Neuronal stem cell (in vitro differentiated cells): ENCODE results near the gene ACKR2.

Experiments used
- DNase-seq: peaks from one replicate; pipeline ENCODE4 v3.0.0-alpha.2; 2013; ENCODE audit warnings: low spot score
- H2AFZ ChIP-seq: one replicate; pipeline ENCODE4 v1.6.1; 2013; ENCODE audit warnings: mild to moderate bottlenecking, low read length, inconsistent platforms
- H2AK5ac ChIP-seq: 2 replicates; pipeline ENCODE4 v1.6.1; 2013; ENCODE audit warnings: low read depth, mild to moderate bottlenecking, inconsistent platforms, low read length, moderate library complexity, mixed read lengths
- H2BK120ac ChIP-seq: 2 replicates; pipeline ENCODE4 v1.6.1; 2013; ENCODE audit warnings: low read depth, mild to moderate bottlenecking, inconsistent platforms, low read length, moderate library complexity, mixed read lengths
- H2BK12ac ChIP-seq: one replicate; pipeline ENCODE4 v1.6.1; 2013; ENCODE audit warnings: low read length, inconsistent platforms
- H2BK15ac ChIP-seq: 2 replicates; pipeline ENCODE4 v1.6.1; 2013; ENCODE audit warnings: mild to moderate bottlenecking, low read length, inconsistent platforms, mixed read lengths
- H2BK5ac ChIP-seq: one replicate; pipeline ENCODE4 v1.6.1; 2013; ENCODE audit warnings: inconsistent platforms, mild to moderate bottlenecking, low read length, moderate library complexity
- H3K14ac ChIP-seq: one replicate; pipeline ENCODE4 v1.6.1; 2013; ENCODE audit warnings: low read length, inconsistent platforms
- H3K18ac ChIP-seq: 2 replicates; pipeline ENCODE4 v1.6.1; 2013; ENCODE audit warnings: low read length, inconsistent platforms
- H3K23ac ChIP-seq: 2 replicates; pipeline ENCODE4 v1.6.1; 2013; ENCODE audit warnings: low read depth, mild to moderate bottlenecking, mixed read lengths, low read length, inconsistent platforms; ENCODE audit not compliant: poor library complexity
- H3K27ac ChIP-seq: replicated peaks from 3 replicates; pipeline ENCODE4 v1.5.1; 2013; ENCODE audit warnings: low read length, inconsistent platforms
- H3K27me3 ChIP-seq, 3 experiments: 2 replicates each; pipeline ENCODE4 v1.6.1; 2013; ENCODE audit warnings: low read length in 3 of 3, mild to moderate bottlenecking in 2 of 3, inconsistent platforms in 1 of 3, low read depth in 1 of 3, mixed read lengths in 1 of 3, moderate library complexity in 1 of 3; ENCODE audit not compliant: control insufficient read depth in 3 of 3, insufficient read depth in 3 of 3
- H3K36me3 ChIP-seq, 2 donors: replicated peaks in 1 of 2; 2 replicates each; pipeline ENCODE4 v1.6.1; 2013; ENCODE audit warnings: low read length in 2 of 2; ENCODE audit not compliant: control insufficient read depth in 2 of 2, insufficient read depth in 2 of 2
- H3K4ac ChIP-seq: 2 replicates; pipeline ENCODE4 v1.6.1; 2013; ENCODE audit warnings: inconsistent platforms, mild to moderate bottlenecking, low read length, moderate library complexity
- H3K4me1 ChIP-seq, 2 donors: 1 replicate in 1 of 2; 2 replicates in 1 of 2; pipeline ENCODE4 v1.6.1; 2013; ENCODE audit warnings: low read length in 2 of 2, low read depth in 1 of 2; ENCODE audit not compliant: control insufficient read depth in 2 of 2, insufficient read depth in 1 of 2
- H3K4me2 ChIP-seq: one replicate; pipeline ENCODE4 v1.6.1; 2013; ENCODE audit warnings: mild to moderate bottlenecking, low read length, inconsistent platforms; ENCODE audit not compliant: insufficient read depth, poor library complexity, severe bottlenecking
- H3K4me3 ChIP-seq, 2 donors: 2 replicates each; pipeline ENCODE4 v1.5.1; 2013; ENCODE audit warnings: low read length in 2 of 2, mild to moderate bottlenecking in 2 of 2, inconsistent platforms in 1 of 2, moderate library complexity in 1 of 2
- H3K79me1 ChIP-seq: one replicate; pipeline ENCODE4 v1.6.1; 2013; ENCODE audit warnings: low read depth, mild to moderate bottlenecking, inconsistent platforms, low read length, moderate library complexity
- H3K9ac ChIP-seq: one replicate; pipeline ENCODE4 v1.6.1; 2013; ENCODE audit warnings: mild to moderate bottlenecking, low read depth, low read length, inconsistent platforms; ENCODE audit not compliant: poor library complexity
- H3K9me3 ChIP-seq, 2 donors: replicated peaks in 1 of 2; 2 replicates each; pipeline versions ENCODE3 to v1.6.1; 2013; ENCODE audit warnings: low read length in 2 of 2, mild to moderate bottlenecking in 2 of 2, inconsistent platforms in 1 of 2, low read depth in 1 of 2, mixed read lengths in 1 of 2, moderate library complexity in 1 of 2; ENCODE audit not compliant: control insufficient read depth in 2 of 2, insufficient read depth in 1 of 2
- H4K8ac ChIP-seq: one replicate; pipeline ENCODE4 v1.6.1; 2013; ENCODE audit warnings: low read depth, mild to moderate bottlenecking, inconsistent platforms, low read length, moderate library complexity
- H4K91ac ChIP-seq: one replicate; pipeline ENCODE4 v1.6.1; 2013; ENCODE audit warnings: low read length, low read depth, mild to moderate bottlenecking, inconsistent platforms; ENCODE audit not compliant: poor library complexity
- WGBS, 2 donors: extraction: QIAGEN DNeasy Blood & Tissue Kit; methylation state at CpG; one replicate each; pipeline ENCODE4 v1.1.7; 2013; ENCODE audit warnings: missing lambda C conversion rate in 2 of 2, mixed read lengths in 1 of 2; ENCODE audit not compliant: insufficient read length in 2 of 2, insufficient replicate concordance in 1 of 2; ENCODE audit errors: extremely low coverage in 2 of 2; 5-methylcytosine and 5-hydroxymethylcytosine counted together

Gene ACKR2

GRCh38 chr3:42876940-42877720, 67.9 kb downstream of the ACKR2 start:
- no CpG with 5 or more reads among the region's 7 CpGs for WGBS, 2 donors
- H3K4me3 ChIP-seq = no peak overlapping the region
- no peak overlapping the region for H4K8ac ChIP-seq
- no peaks in the 10 kb centered on the region for H3K36me3 ChIP-seq
- H2AFZ ChIP-seq = no peak overlapping the region
- no peak overlapping the region for H3K4me2 ChIP-seq
- H3K79me1 ChIP-seq = no peaks in the 10 kb centered on the region
- H4K91ac ChIP-seq = no peak overlapping the region
- no peak overlapping the region for H3K18ac ChIP-seq
- H3K14ac ChIP-seq = no peak overlapping the region
- H2AK5ac ChIP-seq = no peak overlapping the region
- no peak overlapping the region for H3K9ac ChIP-seq
- H2BK5ac ChIP-seq = no peak overlapping the region
- peaks cover 3 to 5% of the 10 kb centered on the region in 2 donors for H3K4me1 ChIP-seq
- no peak overlapping the region for H3K27ac ChIP-seq
- H3K4ac ChIP-seq = no peak overlapping the region
- H3K27me3 ChIP-seq = peaks cover 0 to 38% (median 0%) of the 10 kb centered on the region in 3 experiments
- no peak overlapping the region for H2BK15ac ChIP-seq
- peaks cover 0 to 2% of the 10 kb centered on the region in 2 donors for H3K9me3 ChIP-seq
- H3K23ac ChIP-seq = no peak overlapping the region
- no peak for DNase-seq
- H2BK120ac ChIP-seq = no peak overlapping the region
- H2BK12ac ChIP-seq = no peak overlapping the region

GRCh38 chr3:42877881-42878280, 68.6 kb downstream of the ACKR2 start:
- Histone ChIP-seq H3K18ac (no peak overlapping the region), H2BK5ac (no peak overlapping the region), H3K36me3 (no peaks in the 10 kb centered on the region), H3K27ac (no peak overlapping the region), H4K8ac (no peak overlapping the region), H2AFZ (no peak overlapping the region), H3K4me1 (peaks cover 3 to 5% of the 10 kb centered on the region in 2 donors), H3K4me3 (no peak overlapping the region), H3K79me1 (no peaks in the 10 kb centered on the region), H3K9me3 (peaks cover 0 to 2% of the 10 kb centered on the region in 2 donors), H3K23ac (no peak overlapping the region), H3K4me2 (no peak overlapping the region), H3K9ac (no peak overlapping the region), H2BK12ac (no peak overlapping the region), H2BK15ac (no peak overlapping the region), H2BK120ac (no peak overlapping the region), H3K14ac (no peak overlapping the region), H3K27me3 (peaks cover 0 to 38% (median 0%) of the 10 kb centered on the region in 3 experiments), H4K91ac (no peak overlapping the region), H2AK5ac (no peak overlapping the region), H3K4ac (no peak overlapping the region)
- no peak for DNase-seq
- WGBS, 2 donors = no CpG with 5 or more reads among the region's 2 CpGs

DNA sequence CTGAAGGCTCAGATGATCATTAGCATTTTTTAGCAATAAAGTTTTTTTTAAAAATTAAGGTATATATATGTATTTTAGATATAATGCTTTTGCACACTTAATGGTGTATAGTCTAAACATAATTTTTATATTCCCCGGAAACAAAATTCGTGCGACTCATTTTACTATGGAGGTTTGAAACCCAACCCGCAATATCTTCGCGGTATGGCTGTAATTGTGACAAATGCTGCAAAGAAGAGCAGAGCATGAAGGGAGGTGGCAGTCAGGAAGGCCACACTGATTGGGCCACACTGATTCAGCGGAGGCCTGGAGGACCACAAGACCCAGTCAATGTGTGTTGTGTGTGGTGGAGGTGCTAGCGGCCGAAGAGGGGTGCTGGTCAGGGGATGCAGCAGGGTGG, 70.9 kb downstream of the ACKR2 start:
- Histone ChIP-seq H3K27ac (no peak overlapping the region), H2BK5ac (peak overlapping the region; percentile 69), H4K8ac (peak overlapping the region; percentile 95), H2AK5ac (peak overlapping the region; percentile 86), H2BK15ac (no peak overlapping the region), H3K4me3 (no peak overlapping the region), H3K79me1 (no peaks in the 10 kb centered on the region), H3K4ac (peak overlapping the region; percentile 2), H3K27me3 (peaks cover 0 to 37% (median 0%) of the 10 kb centered on the region in 3 experiments), H2BK12ac (no peak overlapping the region), H3K9me3 (peaks cover 0 to 2% of the 10 kb centered on the region in 2 donors), H3K4me1 (peaks cover 3 to 5% of the 10 kb centered on the region in 2 donors), H4K91ac (no peak overlapping the region), H2AFZ (peak overlapping the region; percentile 97), H3K23ac (peak overlapping the region; percentile 66), H2BK120ac (no peak overlapping the region), H3K9ac (no peak overlapping the region), H3K4me2 (no peak overlapping the region), H3K14ac (no peak overlapping the region), H3K36me3 (no peaks in the 10 kb centered on the region), H3K18ac (peak overlapping the region; percentile 91)
- no peak for DNase-seq
- WGBS, 2 donors = no CpG with 5 or more reads among the region's 9 CpGs

GRCh38 chr3:42880601-42881451, 71.6 kb downstream of the ACKR2 start:
- Histone ChIP-seq H2BK120ac (peak overlapping the region; percentile 42), H4K8ac (peak overlapping the region; percentile 95), H3K27me3 (peaks cover 0 to 31% (median 0%) of the 10 kb centered on the region in 3 experiments), H3K4me1 (peaks cover 3 to 5% of the 10 kb centered on the region in 2 donors), H2BK5ac (peak overlapping the region; percentile 69), H3K4me2 (peak overlapping the region; percentile 84), H3K23ac (peak overlapping the region; percentile 66), H3K79me1 (no peaks in the 10 kb centered on the region), H2AFZ (peak overlapping the region; percentile 97), H3K36me3 (no peaks in the 10 kb centered on the region), H3K9me3 (peaks cover 0 to 2% of the 10 kb centered on the region in 2 donors), H3K27ac (no peak overlapping the region), H3K18ac (peak overlapping the region; percentile 92), H3K9ac (peak overlapping the region; percentile 92), H2AK5ac (peak overlapping the region; percentile 86), H3K4me3 (peak overlapping the region; percentile 42 to 76), H2BK15ac (peak overlapping the region; percentile 34), H3K14ac (no peak overlapping the region), H2BK12ac (peak overlapping the region; percentile 94), H3K4ac (peak overlapping the region; percentile 43), H4K91ac (peak overlapping the region; percentile 40)
- DNase-seq = peak; percentile 78
- WGBS, 2 donors = no CpG with 5 or more reads among the region's 61 CpGs
